KOPT-K1 (cell line): ENCODE data around the gene TMEM150A.

Experiments
- H3K27ac ChIP-seq: fragments of 200-600 bp; sonication (generic); 2 replicates; pipeline ENCODE4 v1.5.1; 2016; ENCODE audit warnings: antibody characterized with exemption, mild to moderate bottlenecking, low read depth, low read length; ENCODE audit not compliant: poor library complexity, severe bottlenecking
- H3K36me3 ChIP-seq: fragments of 200-600 bp; sonication (generic); 2 replicates; pipeline ENCODE4 v1.5.1; 2017; ENCODE audit warnings: antibody characterized with exemption, mild to moderate bottlenecking, low read length, moderate library complexity; ENCODE audit not compliant: insufficient read depth
- H3K9me3 ChIP-seq: fragments of 200-600 bp; sonication (generic); 2 replicates; pipeline ENCODE4 v1.5.1; 2017; ENCODE audit warnings: antibody characterized with exemption, low read length, mild to moderate bottlenecking; ENCODE audit not compliant: insufficient read depth, poor library complexity, severe bottlenecking

Gene TMEM150A

GRCh38 chr2:85549826-85550225 is 52.7 kb downstream of the TMEM150A start:
- Histone ChIP-seq H3K27ac (no peak overlapping the region), H3K36me3 (peaks cover 94% of the 10 kb centered on the region)

GRCh38 chr2:85549095-85549494 is 53.4 kb downstream of the TMEM150A start:
- peaks cover 94% of the 10 kb centered on the region for H3K36me3 ChIP-seq
- no peak overlapping the region for H3K27ac ChIP-seq
- H3K9me3 ChIP-seq, result no peaks in the 10 kb centered on the region

More at GRCh38 chr2:85549826-85550225, 52.7 kb downstream of the TMEM150A start:
- H3K9me3 ChIP-seq, result no peaks in the 10 kb centered on the region

GRCh38 chr2:85548608-85548900 is 53.9 kb downstream of the TMEM150A start:
- H3K27ac ChIP-seq, result no peak overlapping the region

More at GRCh38 chr2:85548608-85548900, 53.9 kb downstream of the TMEM150A start:
- Histone ChIP-seq H3K36me3 (peaks cover 94% of the 10 kb centered on the region), H3K9me3 (no peaks in the 10 kb centered on the region)
